Measurements from ENCODE around the gene SIX5.
A peak's percentile ranks its signal among the peaks of the same experiment; 100 is the strongest.
"Not testable (repeated sequence)": the region's sequence is repeated elsewhere in the genome, so short reads cannot be mapped to it uniquely, and the experiment has no call there.

SIX5 gene

GRCh38 chr19:45720065-45720464, 49.0 kb downstream of the SIX5 start:
- FAIRE-seq; DNase-seq (ENCODE audit: extremely low spot score, insufficient read length, low read depth): not testable (repeated sequence)

DNA sequence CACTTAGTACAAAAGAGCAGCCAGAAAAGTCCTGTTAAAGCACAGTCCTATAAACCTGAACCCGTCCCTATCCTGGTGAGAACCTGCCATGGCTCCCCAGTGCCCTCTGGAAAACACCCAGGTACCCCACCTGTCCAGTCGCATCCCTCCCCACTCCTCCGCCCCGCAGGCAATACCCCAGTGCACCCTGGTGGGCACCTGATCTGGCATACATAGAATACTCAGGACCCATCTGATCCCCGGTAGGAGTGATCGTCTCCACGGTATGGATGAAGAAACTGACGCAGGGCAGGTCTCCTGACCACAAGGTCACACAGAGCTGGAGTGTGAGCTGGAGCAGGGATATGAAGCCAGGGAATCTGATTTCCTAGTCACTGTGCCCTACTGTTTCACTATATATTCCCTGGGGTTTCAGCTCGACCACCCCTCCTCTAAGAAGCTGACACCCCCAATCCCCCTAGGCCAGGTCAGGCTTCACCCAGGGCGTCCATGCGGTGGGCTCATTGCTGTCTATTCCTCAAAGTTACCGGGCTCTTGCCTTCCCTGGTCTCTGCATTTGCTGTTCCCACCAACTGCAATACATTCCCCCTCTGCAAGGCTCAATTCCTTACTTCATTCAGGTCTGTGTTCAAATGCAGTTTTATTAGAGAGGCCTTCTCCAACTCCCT, 50.9 kb downstream of the SIX5 start:
- FAIRE-seq (no peak), DNase-seq (ENCODE audit: extremely low spot score, insufficient read length, low read depth) (no peak)

GRCh38 chr19:45717131-45717982, 51.7 kb downstream of the SIX5 start:
- DNase-seq (ENCODE audit: extremely low spot score, insufficient read length, low read depth) (peak; percentile 97), FAIRE-seq (peak; percentile 100)

DNA sequence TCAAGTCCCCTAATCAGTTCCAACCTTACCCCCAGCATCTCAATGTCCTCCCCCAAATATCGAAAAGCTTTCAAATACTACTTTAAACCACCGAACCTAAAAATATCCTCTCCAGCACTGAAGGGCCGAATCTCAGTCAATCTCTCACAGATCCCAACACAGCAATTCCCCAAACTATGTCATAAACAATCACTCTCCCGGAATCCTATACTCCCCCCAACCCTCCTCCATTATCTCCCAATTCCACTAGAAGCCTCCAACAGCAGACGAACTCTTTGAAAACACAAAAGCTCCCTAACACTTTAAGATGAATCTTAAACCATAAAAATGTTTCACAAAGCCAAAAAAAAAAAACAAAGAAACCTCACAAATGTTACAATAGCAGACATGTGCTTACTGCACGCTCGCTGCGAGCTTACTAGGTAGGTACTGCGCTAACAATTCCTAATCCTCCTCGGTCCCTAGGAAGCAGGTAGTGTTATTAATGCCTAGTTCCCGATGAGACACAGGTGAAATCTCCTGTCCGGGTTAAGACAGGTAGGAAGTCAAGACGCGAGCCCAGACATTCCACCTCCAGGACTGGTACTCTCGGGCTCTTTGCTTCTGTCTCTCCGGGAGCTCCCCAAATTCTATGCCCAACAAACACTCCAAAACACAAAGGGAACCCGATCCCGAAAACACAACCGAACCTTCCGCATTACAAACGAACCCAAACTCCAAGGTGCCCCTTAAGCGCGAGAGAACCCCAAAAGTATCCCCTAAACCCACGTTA, 52.5 kb downstream of the SIX5 start:
- DNase-seq (ENCODE audit: extremely low spot score, insufficient read length, low read depth): no peak
- FAIRE-seq: peak; percentile 38

DNA sequence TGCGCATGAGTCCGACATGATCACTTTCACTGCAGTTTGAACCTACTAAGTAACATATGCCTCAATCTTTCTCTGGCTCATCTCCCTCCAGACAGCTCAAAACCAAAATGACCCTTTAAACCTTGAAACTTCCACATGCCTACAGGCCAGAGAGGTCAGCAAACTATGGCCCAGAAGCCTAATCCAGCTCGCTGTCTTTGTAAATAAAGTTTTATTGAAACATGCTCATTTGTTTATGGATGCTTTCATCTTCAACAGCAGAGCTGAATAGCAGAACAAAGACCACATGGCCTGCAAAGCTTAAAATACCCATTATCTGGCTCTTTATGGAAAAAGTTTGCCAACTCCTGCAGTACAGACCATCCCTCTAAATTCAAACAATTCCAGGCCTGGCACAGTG, 53.9 kb downstream of the SIX5 start:
- no peak for DNase-seq (ENCODE audit: extremely low spot score, insufficient read length, low read depth)
- FAIRE-seq: no peak

All from GM18507 (cell line).